NOMO-1 (cell line): Measurements from ENCODE around the gene KDM2A.

Experiments
- DNase-seq, 2 experiments: peaks; one replicate each; lab custom pipeline; 2025; ENCODE audit not compliant: unreplicated experiment in 2 of 2; lab: John Stamatoyannopoulos, UW

Gene KDM2A

DNA sequence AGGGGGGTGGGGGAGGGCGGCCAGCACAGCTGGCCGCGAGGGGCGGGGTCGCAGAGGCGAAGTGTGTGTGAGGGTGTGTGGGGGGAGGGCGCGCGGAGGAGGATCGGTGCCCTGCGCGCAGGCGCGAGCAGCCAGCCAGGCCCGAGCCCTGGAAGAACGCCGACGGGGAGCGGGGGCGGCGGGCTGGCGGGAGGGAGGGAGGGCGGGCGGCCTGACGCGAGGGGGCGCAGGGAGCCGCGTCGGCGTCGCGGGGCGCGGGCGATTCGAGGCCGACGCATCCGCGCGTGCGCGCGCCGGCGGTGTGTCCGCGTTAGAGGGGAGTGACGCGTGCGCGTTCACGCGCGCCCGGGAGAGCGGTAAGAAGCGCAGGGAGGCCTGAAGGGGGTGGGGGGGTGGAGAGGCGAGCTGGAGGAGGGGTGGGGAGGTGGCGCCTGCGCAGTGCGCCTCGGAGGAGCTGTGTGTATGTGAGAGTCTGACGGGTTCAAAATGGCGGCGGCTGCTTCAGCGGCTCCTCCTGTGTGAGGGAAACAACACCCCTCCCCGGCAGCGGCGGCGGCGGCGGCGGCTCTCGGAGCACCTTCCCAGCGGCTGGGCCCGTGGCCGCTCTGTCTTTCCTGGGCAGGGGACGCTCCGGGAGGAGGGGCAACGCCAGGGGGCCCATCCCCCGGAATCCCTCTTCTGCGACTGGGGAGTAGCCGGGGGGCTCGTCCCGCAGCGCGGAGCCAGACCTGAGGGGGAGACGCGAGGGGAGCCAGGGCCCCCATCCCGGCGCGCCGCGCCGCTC, at the start of gene KDM2A:
TSS of gene KDM2A (plus strand) at position 463 of the 784 bp plus-strand sequence. CDS start 2,054 bp downstream, outside the sequence.
- DNase-seq = peak; percentile 93 to 100

DNA sequence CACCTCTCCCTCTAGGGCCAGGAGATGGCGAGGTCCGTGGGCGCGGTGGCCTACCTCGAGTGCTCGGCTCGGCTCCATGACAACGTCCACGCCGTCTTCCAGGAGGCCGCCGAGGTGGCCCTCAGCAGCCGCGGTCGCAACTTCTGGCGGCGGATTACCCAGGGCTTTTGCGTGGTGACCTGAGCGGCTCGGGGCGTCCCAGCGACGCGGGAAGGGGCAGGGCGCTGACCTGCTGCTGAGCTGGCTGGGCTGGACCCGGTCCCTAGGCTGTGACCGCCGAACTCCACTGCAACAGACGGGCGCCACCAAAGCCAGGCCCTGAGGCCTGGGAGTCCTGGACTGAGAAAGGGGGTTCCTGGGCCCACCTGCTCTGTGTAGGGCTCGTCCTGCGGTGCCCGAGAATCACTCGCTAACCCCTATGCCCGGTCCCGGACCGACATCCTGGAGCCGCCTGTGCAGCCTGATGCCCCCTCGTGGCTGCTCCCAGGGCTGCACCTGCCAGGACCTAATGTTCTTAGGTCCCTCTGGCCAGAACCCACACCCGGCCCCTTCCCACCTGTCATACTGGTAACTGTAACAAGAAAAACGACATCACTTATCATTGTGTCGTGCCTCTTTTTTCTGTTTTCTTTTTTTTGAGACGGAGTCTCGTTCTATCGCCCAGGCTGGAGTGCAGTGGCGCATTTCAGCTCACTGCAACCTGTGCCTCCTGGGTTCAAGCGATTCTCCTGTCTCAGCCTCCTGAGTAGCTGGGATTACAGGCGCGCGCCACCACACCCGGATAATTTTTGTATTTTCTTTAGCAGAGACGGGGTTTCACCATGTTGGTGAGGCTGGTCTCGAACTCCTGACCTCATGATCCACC, 47.4 kb upstream of the KDM2A start:
- DNase-seq = peak; percentile 39 to 44

DNA sequence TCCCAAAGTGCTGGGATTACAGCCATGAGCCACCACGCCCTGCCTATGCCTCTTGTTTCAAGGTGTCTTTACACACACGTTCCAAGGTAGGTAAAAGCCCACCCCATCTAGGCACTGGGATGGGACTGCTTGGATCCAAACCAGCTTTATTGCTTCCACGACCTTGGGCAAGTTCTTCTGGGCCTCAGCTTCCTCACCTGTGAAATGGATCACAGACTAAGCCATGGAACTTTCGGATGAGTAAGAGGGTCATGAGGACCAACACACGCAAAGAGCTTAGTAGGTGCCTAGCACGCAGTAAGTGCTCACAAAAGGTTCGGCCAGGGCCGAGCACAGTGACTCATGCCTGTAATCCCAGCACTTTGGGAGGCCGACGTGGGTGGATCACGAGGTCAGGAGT, 46.8 kb upstream of the KDM2A start:
- no peak for DNase-seq

DNA sequence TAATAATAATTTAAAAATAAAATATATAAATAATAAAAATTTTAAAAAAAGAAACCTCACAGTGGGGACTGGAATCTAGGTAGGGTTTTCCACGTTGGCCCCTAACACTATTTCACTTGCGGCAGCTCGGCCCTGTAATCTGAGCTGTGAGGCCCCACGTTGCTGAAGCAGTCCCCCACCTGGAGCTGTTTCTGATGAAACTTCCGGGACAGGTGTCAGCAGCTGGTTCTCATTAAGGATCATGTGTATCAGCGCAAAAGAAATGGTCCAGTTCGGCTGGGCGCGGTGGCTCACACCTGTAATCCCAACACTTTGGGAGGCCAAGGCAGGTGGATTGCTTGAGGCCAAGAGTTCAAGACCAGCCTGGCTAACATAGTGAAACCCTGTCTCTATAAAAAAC, 45.2 kb upstream of the KDM2A start:
- DNase-seq = no peak

DNA sequence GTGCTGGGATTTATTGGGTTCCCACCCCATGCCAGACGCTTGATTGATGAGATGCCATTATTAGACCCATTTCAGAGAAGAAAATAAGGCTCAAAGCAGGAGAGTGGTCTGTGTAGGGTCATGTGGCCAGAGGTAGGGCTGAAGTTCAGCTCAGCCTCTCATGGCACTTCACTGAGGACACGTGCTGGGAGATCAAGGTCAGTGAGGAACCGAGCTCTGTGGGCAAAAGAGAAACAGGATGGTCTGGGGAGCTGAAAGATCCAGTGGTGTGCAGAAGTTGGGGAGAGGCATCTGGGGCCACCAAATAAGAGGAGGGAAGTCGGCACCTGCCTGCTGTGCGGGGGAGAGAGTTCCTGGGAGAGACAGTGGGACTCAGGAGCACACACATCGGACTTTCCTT, 42.9 kb upstream of the KDM2A start:
- no peak for DNase-seq

DNA sequence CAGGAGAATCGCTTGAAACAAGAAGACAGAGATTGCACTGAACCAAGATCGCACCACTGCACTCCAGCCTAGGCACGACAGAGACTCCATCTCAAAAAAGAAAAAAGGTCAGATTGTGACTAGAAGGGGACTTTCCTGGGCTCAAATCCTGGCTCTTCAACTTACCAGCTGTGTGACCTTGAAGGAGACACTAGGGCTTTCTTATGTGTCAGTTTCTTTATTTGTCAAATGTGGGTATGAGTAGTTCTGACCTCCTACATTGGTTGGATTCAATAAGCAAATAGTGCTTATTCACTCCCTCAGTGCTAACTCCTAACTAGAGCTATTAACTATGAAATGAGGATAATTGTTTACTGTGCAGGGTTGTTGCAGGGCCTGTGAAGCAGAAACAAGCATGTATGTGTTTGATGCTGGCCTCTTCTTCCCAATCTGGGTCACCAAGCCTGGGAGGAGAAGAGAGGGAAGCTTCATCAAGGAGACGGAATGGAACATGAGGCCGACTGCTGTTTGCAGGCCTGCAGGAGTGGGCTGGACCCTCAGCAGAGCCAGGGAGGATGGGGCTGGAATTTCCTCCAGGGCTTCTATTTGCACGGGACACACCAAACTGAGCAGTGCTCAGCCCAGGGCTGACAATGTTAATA, 39.9 kb upstream of the KDM2A start:
- DNase-seq = no peak

DNA sequence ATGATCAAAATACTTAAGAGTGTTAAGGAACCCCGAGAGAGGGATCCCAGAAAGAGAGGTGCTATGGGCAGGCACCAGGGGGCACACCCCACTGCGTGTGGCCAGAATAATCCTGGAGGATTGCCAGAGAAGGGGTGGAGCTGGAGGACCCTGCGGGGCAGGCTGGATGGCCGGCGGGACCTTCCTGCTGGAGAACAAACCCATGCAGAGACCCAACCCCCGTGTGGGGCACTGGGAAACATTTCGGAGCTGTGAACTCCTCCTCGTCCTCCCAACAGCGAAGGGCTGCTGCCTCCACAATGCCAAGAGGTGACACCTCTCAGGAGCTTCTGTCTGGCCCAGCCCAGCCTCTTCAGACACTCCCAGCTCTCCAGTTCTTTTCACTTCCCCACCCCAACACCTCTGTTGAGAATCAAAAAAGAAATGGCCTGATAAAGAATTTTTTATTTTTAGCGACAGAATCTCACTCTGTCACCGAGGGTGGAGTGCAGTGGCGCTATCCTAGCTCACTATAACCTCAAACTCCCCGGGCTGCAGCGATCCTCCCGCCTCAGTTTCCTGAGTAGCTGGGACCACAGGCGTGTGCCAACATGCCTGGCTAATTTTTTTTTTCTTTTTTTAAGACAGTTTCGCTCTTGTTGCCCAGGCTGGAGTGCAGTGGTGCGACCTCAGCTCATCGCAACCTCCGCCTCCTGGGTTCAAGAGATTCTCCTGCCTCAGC, 36.8 kb upstream of the KDM2A start:
- DNase-seq = peak; percentile 42 to 46

DNA sequence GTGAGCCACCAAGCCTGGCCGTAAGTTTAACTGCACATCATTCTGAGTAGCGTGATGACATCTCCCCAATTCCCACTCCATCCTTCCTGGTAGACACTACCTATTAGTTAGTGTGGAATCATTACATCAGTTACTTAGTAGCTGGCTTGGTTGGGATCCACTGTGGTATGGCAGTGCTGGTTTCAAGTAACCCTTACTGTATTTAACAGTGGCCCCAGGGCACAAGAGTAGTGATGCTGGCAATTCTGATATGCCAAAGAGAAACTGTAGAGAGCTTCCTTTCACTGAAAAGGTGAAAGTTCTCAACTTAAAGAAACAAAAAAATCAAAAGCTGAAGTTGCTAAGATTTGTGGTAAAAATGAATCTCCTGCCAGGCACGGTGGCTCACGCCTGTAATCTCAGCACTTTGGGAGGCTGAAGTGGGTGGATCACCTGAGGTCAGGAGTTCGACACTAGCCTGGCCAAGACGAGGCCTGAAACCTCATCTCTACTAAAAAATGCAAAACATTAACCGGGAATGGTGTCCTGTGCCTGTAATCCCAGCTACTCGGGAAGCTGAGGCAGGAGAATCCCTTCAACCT, 35.2 kb upstream of the KDM2A start:
- no peak for DNase-seq

DNA sequence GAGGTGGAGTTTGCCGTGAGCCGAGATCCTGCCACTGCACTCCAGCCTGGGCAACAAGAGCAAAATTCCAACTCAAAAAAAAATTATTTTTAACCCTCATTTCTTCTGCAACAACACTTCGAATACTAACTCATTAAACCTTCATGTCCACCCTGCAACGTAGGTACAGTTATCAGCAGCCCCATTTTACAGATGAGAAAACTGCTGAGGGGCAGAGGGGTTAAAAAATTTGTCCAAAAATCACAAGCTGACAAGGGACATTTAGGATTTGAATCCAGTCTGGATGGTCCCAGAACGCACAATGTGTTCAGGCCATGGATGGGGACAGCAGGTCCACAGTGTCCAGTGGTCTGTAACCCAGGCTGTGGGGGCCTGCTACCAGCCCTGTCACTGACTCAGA, 33.4 kb upstream of the KDM2A start:
- DNase-seq = no peak

DNA sequence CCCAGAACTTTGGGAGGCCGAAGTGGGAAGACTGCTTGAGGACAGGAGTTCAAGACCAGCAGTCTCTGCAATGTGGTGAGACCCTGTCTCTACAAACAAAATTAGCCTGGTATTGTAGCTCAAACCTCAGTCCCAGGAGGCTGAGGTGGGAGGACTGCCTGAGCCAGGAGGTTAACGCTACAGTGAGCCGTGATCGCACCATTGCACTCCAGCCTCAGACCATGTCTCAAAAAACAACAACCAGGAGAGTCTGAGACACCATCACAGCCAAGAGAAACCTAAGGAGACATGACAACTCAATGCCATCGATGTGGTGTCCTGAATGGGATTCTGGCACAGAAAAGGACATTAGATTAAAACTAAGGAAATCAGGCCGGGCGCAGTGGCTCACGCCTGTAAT, 28.3 kb upstream of the KDM2A start:
- no peak for DNase-seq

DNA sequence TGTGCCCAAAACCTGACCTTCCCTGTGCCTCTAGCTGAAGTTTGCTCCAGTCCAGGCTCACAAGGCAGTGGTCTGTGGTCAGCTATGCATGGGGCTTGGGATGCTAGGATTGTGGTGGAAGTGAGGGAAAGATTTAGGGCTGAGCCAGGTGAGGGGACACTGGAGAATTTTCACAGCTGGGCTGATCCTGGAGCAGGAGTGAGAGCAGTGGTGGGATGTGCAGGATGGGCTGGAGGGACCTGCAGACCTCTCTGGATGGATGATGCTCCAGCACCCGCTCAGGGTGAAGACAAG, 23.9 kb upstream of the KDM2A start:
- DNase-seq = no peak

DNA sequence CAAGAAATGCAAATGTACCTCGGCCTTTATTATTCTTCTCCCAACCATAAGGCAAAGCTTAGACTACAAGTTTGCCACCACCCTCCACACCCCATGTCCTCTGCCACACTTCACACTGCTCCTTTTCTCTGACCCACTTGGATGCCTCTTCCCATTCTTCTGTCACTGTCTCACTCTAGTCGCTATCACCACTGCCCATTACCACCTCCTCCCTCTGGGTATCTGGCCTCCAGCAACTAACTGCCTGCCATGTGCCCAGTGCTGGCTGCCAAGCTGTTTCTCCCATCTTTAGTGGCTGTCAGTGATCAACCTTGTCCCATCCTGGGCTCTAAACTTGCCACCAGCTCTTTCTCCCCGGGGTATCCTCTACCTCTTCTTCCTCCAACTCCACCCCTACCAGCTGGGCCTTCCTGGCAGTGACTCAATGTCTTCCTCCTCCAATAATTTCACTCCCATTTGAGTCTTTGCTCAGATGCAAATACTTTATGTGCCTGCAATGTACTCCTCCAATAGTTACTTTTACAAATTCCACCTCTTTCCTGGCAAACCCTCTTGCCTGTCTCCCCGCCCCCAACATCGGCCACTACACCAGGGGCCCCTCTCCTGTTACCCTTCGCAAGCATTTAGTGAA, 20.1 kb upstream of the KDM2A start:
- no peak for DNase-seq

DNA sequence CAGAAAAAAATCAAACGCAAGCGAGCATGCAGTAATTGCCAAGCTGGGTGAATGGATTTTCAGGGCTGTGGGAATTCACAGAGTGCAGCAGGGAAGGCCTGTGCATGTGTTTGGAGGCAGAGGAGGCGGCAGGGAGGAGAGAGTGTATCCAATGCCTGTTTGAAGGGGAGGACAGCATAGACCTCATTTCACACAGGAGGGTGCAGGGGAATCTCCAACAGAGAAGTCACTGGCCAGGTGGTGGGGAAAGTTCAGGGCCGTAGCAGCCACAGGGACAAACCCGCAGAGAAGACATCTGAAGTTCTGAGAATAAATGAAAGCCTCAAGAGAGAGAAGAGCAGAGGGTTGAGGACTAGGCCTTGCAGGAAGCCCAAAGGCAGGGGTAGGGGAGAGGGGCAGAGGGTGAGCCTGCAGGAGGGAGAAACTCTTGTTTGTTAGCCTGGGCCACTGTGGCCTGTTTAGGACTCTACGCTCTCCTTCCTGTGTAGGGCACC, 19.2 kb upstream of the KDM2A start:
- no peak for DNase-seq

DNA sequence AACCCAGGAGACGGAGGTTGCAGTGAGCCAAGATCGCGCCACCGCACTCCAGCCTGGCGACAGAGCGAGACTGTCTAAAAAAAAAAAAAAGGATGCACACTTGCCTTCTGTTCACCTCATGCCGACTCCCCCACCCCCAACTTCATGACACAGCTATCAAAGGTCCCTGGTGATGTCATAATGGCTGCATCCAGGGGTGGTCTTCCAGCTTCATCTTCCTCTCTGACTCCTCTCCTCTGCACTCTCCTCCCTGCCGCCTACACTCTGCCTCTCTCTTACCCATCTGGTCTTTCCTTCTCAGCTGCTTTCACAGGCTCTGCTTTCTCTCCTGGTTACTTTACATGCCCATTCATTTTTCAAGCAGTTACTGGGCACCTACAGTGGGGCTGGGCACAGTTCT, 16.4 kb upstream of the KDM2A start:
- no peak for DNase-seq

DNA sequence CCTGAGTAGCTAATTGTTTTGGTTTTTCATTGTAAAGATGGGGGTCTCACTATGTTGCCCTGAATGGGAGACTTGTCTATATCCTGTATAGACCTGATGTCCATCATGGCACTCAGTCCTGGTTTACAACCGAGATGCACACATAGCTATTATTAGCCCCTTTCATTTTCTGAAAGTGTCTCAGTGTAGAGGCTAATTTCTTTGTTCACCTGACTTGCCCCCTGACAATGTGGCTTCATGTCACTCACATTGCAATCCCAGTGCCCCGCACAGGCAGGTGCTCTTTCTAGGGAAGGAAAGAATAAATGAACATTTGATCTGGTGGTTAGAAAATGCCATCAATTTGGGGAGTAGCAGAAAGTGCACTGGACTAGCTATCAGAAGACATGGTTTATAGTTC, 13.1 kb upstream of the KDM2A start:
- no peak for DNase-seq

DNA sequence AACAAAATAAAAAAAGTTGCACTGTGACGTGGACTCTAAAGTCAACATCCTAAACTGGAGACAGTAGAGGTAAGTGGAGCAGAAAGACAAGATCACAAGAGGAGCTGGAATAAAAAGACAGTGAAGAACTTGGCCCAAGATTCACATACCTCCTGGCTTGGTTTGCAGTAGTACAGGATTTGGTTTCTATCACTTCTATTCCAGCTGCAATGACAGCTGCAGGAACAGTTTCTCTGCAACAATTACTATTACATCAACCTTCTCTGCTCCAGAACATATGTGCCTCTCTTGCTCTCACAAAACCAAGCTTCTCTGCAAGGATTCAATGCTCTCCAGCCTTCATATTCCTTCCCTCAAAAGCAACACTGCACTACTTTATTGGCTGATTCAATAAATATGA, 7.8 kb upstream of the KDM2A start:
- DNase-seq = no peak

DNA sequence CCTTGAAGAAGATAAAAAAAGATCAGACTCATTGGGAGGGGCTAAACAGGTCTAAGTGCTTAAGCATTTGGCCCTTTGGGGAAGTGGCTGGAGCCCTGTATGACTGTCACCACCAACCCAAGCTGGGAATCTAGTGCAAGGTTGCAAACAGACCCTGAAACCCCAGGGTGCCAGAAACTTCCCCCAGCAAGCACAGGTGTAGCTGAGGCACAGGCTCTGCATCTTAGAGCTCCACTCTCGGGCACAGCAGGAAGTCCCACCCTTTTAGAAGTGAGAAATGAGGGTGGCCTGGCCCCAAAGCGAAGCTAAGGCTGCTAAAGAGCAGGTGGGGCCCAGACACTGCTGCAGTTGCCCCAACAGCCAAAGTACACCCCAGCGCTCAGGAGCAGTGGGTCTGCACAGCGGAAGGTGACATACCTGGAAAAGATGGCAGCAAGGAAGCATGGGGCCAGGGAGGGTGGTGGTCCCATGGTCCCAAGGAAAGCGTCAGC, 5.8 kb upstream of the KDM2A start:
- DNase-seq = peak; percentile 79 to 85

DNA sequence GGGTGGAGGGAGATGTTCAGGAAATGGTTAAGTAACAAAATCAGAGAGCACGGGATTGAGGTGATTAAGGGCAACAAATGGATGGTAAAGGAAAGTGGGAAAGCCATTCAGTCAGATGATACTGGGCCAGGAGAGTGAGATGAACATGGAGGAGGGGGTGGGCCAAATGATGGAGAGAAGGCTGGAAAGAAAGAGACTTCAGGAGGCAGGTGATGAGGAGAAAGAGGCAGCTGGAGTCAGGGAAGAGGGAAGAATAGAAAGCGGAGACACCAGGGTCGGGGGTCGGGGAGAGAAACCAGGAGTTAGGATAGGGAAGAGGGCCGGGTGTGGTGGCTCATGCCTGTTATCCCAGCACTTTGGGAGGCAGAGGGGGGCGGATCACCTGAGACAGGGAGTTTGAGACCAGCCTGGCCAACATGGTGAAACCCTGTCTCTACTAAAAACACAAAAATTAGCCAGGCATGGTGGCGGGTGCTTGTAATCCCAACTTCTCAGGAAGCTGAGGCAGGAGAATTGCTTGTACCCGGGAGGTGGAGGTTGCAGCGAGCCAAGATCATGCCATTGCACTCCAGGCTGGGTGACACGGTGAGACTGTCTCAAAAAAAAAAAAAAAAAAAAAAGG, 4.7 kb upstream of the KDM2A start:
- no peak for DNase-seq

DNA sequence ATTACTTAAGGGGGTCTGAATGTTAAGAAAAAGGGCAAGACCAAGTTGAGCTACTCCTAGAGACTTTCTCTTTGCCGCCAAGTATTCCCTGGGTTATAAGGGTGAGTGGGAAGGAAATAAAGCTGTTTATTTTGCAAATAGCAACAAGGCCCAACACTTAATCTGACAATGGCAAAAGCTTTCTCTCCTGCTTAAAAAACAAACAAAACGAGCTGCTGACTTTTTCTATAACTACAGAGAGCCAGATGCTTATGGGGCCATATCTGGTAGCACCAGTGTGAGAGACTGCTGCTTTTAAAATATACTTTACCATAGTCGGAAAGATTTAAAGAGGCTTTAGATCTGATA, 2.3 kb upstream of the KDM2A start:
- DNase-seq = no peak

DNA sequence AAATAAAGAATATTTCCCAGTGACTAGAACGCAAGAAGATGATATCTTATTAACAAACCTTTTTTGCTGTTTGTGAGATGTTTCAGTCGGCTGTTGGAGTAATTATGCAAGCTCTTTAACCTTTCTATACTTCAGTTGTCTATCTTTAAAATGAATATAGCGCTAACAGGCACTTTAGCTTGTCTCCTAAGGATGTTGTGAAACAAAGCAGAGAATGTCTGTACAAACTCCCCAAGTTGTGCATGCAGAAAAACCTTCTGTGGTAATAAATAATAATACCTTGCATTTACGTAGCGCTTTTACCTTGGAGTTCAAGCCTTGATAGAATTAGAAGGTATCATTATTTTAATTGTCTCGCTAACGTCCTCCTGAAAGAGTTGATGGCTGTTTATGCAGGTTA, 1.9 kb upstream of the KDM2A start:
- DNase-seq = peak in 1 of 2 experiments; percentile 44
